Measurements from ENCODE around the gene TTLL8. TPM values are rescaled to one million over a fixed set of nuclear protein-coding genes. Genes with fewer than 3 reads are reported as not detected.
A peak's percentile ranks its signal among the peaks of the same experiment; 100 is the strongest.

The TTLL8 gene
- total and polyA plus RNA-seq, 11 donors, result not detected

- 56 to 71% (median 60%) methylated on average over 15 to 18 of the region's 18 CpGs for WGBS, 4 donors
- DNase-seq (peak in 1 of 5 donors; percentile 18), ATAC-seq (no peak)
- TF ChIP-seq POLR2A (IDR thresholded peaks at IDR 0.05) (no peak), CTCF (IDR thresholded peaks at IDR 0.05) (no peak)
- Histone ChIP-seq H3K9me3 (no peaks in the 10 kb centered on the region), H3K36me3 (no peaks in the 10 kb centered on the region), H3K27ac (no peak overlapping the region), H3K4me3 (no peak overlapping the region), H3K4me1 (peaks cover 0 to 4% (median under 1%) of the 10 kb centered on the region in 12 donors), H3K27me3 (peaks cover 0 to 32% (median 14%) of the 10 kb centered on the region in 9 donors)
- intact Hi-C loops (cut with DNase I), result no loop called here
These were observed 6.4 kb upstream of the TTLL8 start for GRCh38 chr22:50064453-50064852.

GRCh38 chr22:50063589-50064393 is 5.7 kb upstream of the TTLL8 start:
- ATAC-seq (peak in 2 of 4 donors; percentile 27 to 31), DNase-seq (peak in 2 of 5 donors; percentile 22 to 64)
- TF ChIP-seq CTCF (IDR thresholded peaks at IDR 0.05) (no peak), POLR2A (IDR thresholded peaks at IDR 0.05) (no peak)
- WGBS, 4 donors, result 71 to 84% (median 76%) methylated on average over 10 to 23 of the region's 23 CpGs
- no peaks in the 10 kb centered on the region for H3K36me3 ChIP-seq
- intact Hi-C loops (cut with DNase I), result no loop called here
- H3K9me3 ChIP-seq, result no peaks in the 10 kb centered on the region
- H3K27ac ChIP-seq, result no peak overlapping the region
- peaks cover 3 to 38% (median 20%) of the 10 kb centered on the region in 9 donors for H3K27me3 ChIP-seq
- H3K4me1 ChIP-seq, result peaks cover 0 to 11% (median 6%) of the 10 kb centered on the region in 12 donors
- no peak overlapping the region for H3K4me3 ChIP-seq

GRCh38 chr22:50062509-50063135 is 4.5 kb upstream of the TTLL8 start:
- DNase-seq (peak in 1 of 5 donors; percentile 17), ATAC-seq (no peak)
- WGBS, 4 donors, result 86 to 93% (median 91%) methylated on average over 19 of the region's 19 CpGs
- peaks cover 9 to 44% (median 26%) of the 10 kb centered on the region in 9 donors for H3K27me3 ChIP-seq
- peaks cover 0 to 18% (median 9%) of the 10 kb centered on the region in 12 donors for H3K4me1 ChIP-seq
- no peak overlapping the region for H3K27ac ChIP-seq
- no peak overlapping the region for H3K4me3 ChIP-seq
- no peaks in the 10 kb centered on the region for H3K9me3 ChIP-seq
- no peaks in the 10 kb centered on the region for H3K36me3 ChIP-seq
- intact Hi-C loops (cut with DNase I), result no loop called here
- no peak for TF ChIP-seq CTCF (IDR thresholded peaks at IDR 0.05)
- TF ChIP-seq POLR2A (IDR thresholded peaks at IDR 0.05), result no peak

- DNase-seq (no peak), ATAC-seq (no peak)
- no peaks in the 10 kb centered on the region for H3K36me3 ChIP-seq
- TF ChIP-seq CTCF (IDR thresholded peaks at IDR 0.05) (no peak), POLR2A (IDR thresholded peaks at IDR 0.05) (no peak)
- 73 to 78% (median 77%) methylated on average over 12 to 17 of the region's 17 CpGs for WGBS, 4 donors
- peaks cover 0 to 18% (median 9%) of the 10 kb centered on the region in 12 donors for H3K4me1 ChIP-seq
- H3K4me3 ChIP-seq, result no peak overlapping the region
- H3K27ac ChIP-seq, result no peak overlapping the region
- no peaks in the 10 kb centered on the region for H3K9me3 ChIP-seq
- intact Hi-C loops (cut with DNase I), result no loop called here
- peaks cover 9 to 44% (median 26%) of the 10 kb centered on the region in 9 donors for H3K27me3 ChIP-seq
These were observed 3.8 kb upstream of the TTLL8 start for GRCh38 chr22:50061824-50062355.

Data from heart left ventricle (tissue), 16 donors.